HCT116 (cell line): Measurements from ENCODE around the gene MLPH. TPM values are rescaled to one million over a fixed set of nuclear protein-coding genes. Genes with fewer than 3 reads are reported as not detected.

ENCODE experiments used
- ATAC-seq: fragments of 200-7000 bp; cut with Tn5 transposase; 2 replicates; pipeline ENCODE4 v1.9.1; 2020; ENCODE audit warnings: mild to moderate bottlenecking, moderate library complexity
- BruUV-seq: library from RNA; stranded (reverse); fragments of 400-500 nt; replicated peaks from 2 replicates; lab custom pipeline; 2021; lab: Mats Ljungman, UMichigan
- CTCF ChIA-PET: fragments of 300-600 bp; sonication (Branson Sonifier 250); formaldehyde crosslinking; loops from one replicate; lab custom pipeline; 2021; ENCODE audit warnings: antibody characterized with exemption; lab: Charles Lee
- POLR2A ChIA-PET: fragments of 300-600, 350-600 bp; sonication (Branson Sonifier 250); formaldehyde crosslinking; loops from one replicate; lab custom pipeline; 2021; ENCODE audit warnings: antibody characterized with exemption; lab: Charles Lee
- RAD21 ChIA-PET, 2 experiments: fragments of 300-600 bp; sonication (Branson Sonifier 250); formaldehyde crosslinking; loops; one replicate each; lab custom pipeline; 2023; ENCODE audit warnings: low total read pairs in 2 of 2; ENCODE audit not compliant: uncharacterized antibody in 2 of 2, unreplicated experiment in 2 of 2, low non-redundant PET in 1 of 2; lab: Charles Lee
- DNase-seq: peaks from one replicate; pipeline ENCODE4 v3.0.0-alpha.2; 2010; ENCODE audit warnings: low read depth, low spot score
- H2AFZ ChIP-seq: fragments of 200-600 bp; shearing (Covaris generic), sonication (generic); 2 replicates; pipeline ENCODE4 v1.6.1; 2017; ENCODE audit warnings: low read depth, mixed run types, mixed read lengths, antibody characterized with exemption, low read length; ENCODE audit not compliant: poor library complexity, severe bottlenecking
- H3K27ac ChIP-seq: 2 replicates; pipeline ENCODE4 v1.5.1; 2012; ENCODE audit warnings: low read depth, low read length
- H3K27me3 ChIP-seq: fragments of 200-600 bp; sonication (generic); 2 replicates; pipeline ENCODE4 v1.6.1; 2016; ENCODE audit warnings: mixed run types, low read length, mixed read lengths; ENCODE audit not compliant: insufficient read depth
- H3K36me3 ChIP-seq, 2 experiments: fragments of 200-500 bp in 1 of 2; fragments of 200-600 bp in 1 of 2; sonication (Bioruptor generic) in 1 of 2; sonication (generic) in 1 of 2; 2 replicates each; pipeline versions ENCODE4 v1.5.1 to v1.6.1; 2014 to 2016; ENCODE audit warnings: low read length in 2 of 2, inconsistent platforms in 1 of 2, mixed read lengths in 1 of 2, mixed run types in 1 of 2; ENCODE audit not compliant: insufficient read depth in 2 of 2, control insufficient read depth in 1 of 2
- H3K4me1 ChIP-seq, 2 experiments: fragments of 200-600 bp in 1 of 2; sonication (generic) in 1 of 2; 2 replicates each; pipeline versions ENCODE4 v1.5.1 to v1.6.1; 2012 to 2017; ENCODE audit warnings: low read length in 2 of 2, inconsistent platforms in 1 of 2, mild to moderate bottlenecking in 1 of 2, mixed read lengths in 1 of 2, mixed run types in 1 of 2, moderate library complexity in 1 of 2; ENCODE audit not compliant: insufficient read depth in 2 of 2, control insufficient read depth in 1 of 2
- H3K4me2 ChIP-seq: fragments of 200-600 bp; sonication (generic); 2 replicates; pipeline ENCODE4 v1.6.1; 2017; ENCODE audit warnings: mixed run types, low read length, mixed read lengths
- H3K4me3 ChIP-seq, 2 experiments: fragments of 200-600 bp in 1 of 2; sonication (generic) in 1 of 2; replicated peaks in 1 of 2; 2 replicates each; pipeline ENCODE4 v1.5.1; 2011 to 2016; ENCODE audit warnings: low read length in 2 of 2, control low read depth in 1 of 2, low read depth in 1 of 2, mild to moderate bottlenecking in 1 of 2, mixed read lengths in 1 of 2, mixed run types in 1 of 2
- H3K79me2 ChIP-seq: fragments of 200-600 bp; sonication (generic); 2 replicates; pipeline ENCODE4 v1.6.1; 2017; ENCODE audit warnings: mild to moderate bottlenecking, mixed run types, low read length, moderate library complexity, mixed read lengths; ENCODE audit not compliant: insufficient read depth
- H3K9ac ChIP-seq: fragments of 200-600 bp; sonication (generic); 2 replicates; pipeline ENCODE4 v1.6.1; 2016; ENCODE audit warnings: low read length, mixed read lengths
- H3K9me2 ChIP-seq: fragments of 200-600 bp; sonication (generic), shearing (Covaris generic); 2 replicates; pipeline ENCODE4 v1.6.1; 2017; ENCODE audit warnings: mixed run types, mild to moderate bottlenecking, moderate library complexity; ENCODE audit not compliant: insufficient read depth
- H3K9me3 ChIP-seq, 2 experiments: fragments of 200-500 bp in 1 of 2; fragments of 200-600 bp in 1 of 2; sonication (Bioruptor generic) in 1 of 2; sonication (generic) in 1 of 2; 2 replicates each; pipeline ENCODE4 v1.6.1; 2014 to 2017; ENCODE audit warnings: low read length in 2 of 2, mixed read lengths in 2 of 2, inconsistent platforms in 1 of 2, low read depth in 1 of 2, mild to moderate bottlenecking in 1 of 2, mixed run types in 1 of 2, moderate library complexity in 1 of 2; ENCODE audit not compliant: control insufficient read depth in 1 of 2, insufficient read depth in 1 of 2
- H4K20me1 ChIP-seq: fragments of 200-600 bp; sonication (generic), shearing (Covaris generic); 2 replicates; pipeline ENCODE4 v1.6.1; 2017; ENCODE audit warnings: mixed run types, mild to moderate bottlenecking, moderate library complexity; ENCODE audit not compliant: insufficient read depth
- CBX3 ChIP-seq: IDR thresholded peaks from 2 replicates; pipeline ENCODE4 v1.6.1; 2012; ENCODE audit warnings: low read depth
- EGR1 ChIP-seq: IDR thresholded peaks from 2 replicates; pipeline ENCODE4 v1.6.1; 2012; ENCODE audit warnings: low read depth
- ELF1 ChIP-seq: IDR thresholded peaks from 2 replicates; pipeline ENCODE4 v1.6.1; 2012; ENCODE audit warnings: low read depth, borderline replicate concordance
- EZH2phosphoT487 ChIP-seq: fragments of 200-600 bp; IDR thresholded peaks from 2 replicates; pipeline ENCODE4 v1.6.1; 2018; ENCODE audit warnings: antibody characterized with exemption, borderline replicate concordance
- JUND ChIP-seq: IDR thresholded peaks from 2 replicates; pipeline ENCODE4 v1.6.1; 2012
- POLR2A ChIP-seq: IDR thresholded peaks from 2 replicates; pipeline ENCODE4 v1.7.0; 2011; ENCODE audit warnings: borderline replicate concordance; ENCODE audit not compliant: insufficient read depth, insufficient read length; ENCODE audit errors: extremely low read depth
- RAD21 ChIP-seq: IDR thresholded peaks from 2 replicates; pipeline ENCODE4 v1.6.1; 2012; ENCODE audit warnings: low read depth, mild to moderate bottlenecking
- SP1 ChIP-seq: IDR thresholded peaks from 2 replicates; pipeline ENCODE4 v1.6.1; 2012; ENCODE audit warnings: low read depth
- TCF7L2 ChIP-seq: IDR thresholded peaks from 2 replicates; pipeline ENCODE4 v1.7.0; 2011; ENCODE audit warnings: borderline replicate concordance, inconsistent platforms; ENCODE audit not compliant: insufficient read depth, insufficient read length; ENCODE audit errors: extremely low read depth
- YY1 ChIP-seq: IDR thresholded peaks from 2 replicates; pipeline ENCODE4 v1.6.1; 2011; ENCODE audit warnings: low read length, low read depth, moderate library complexity, mild to moderate bottlenecking; ENCODE audit not compliant: insufficient replicate concordance; ENCODE audit errors: extremely low read depth
- ZNF274 ChIP-seq: fragments of 200-500 bp; sonication (Bioruptor generic); IDR thresholded peaks from 2 replicates; pipeline ENCODE4 v1.6.1; 2014; ENCODE audit warnings: mild to moderate bottlenecking, low read depth, low read length, inconsistent platforms
- intact Hi-C: fragments of 100-400 bp; cut with micrococcal nuclease; formaldehyde crosslinking; loops from 2 replicates; pipeline ENCODE4 v1.10.0; 2022
- total RNA-seq: library from RNA; stranded (reverse); gene quantifications from one replicate; pipeline ENCODE4 v1.2.1, GENCODE V29; 2021; ENCODE audit not compliant: unreplicated experiment
- TF ChIP-seq, protein P1 (sequence below), 3 experiments: fragments of 200-600 bp in 1 of 3; sonication (generic) in 1 of 3; IDR thresholded peaks in 2 of 3; conservative IDR thresholded peaks in 1 of 3; 2 replicates each; pipeline ENCODE4 v1.5.1; 2012 to 2017; ENCODE audit warnings: low read depth in 2 of 3, low read length in 2 of 3, antibody characterized with exemption in 1 of 3, borderline replicate concordance in 1 of 3, control low read depth in 1 of 3, mild to moderate bottlenecking in 1 of 3, mixed read lengths in 1 of 3, mixed run types in 1 of 3, moderate library complexity in 1 of 3; ENCODE audit not compliant: insufficient read depth in 1 of 3
- TF ChIP-seq, protein P2 (sequence below): IDR thresholded peaks from 2 replicates; pipeline ENCODE4 v1.6.1; 2012
- TF ChIP-seq, protein P3 (sequence below): IDR thresholded peaks from 2 replicates; pipeline ENCODE4 v1.6.1; 2012
- TF ChIP-seq, protein P4 (sequence below): IDR thresholded peaks from 2 replicates; pipeline ENCODE4 v1.6.1; 2012; ENCODE audit warnings: low read depth

MLPH gene
- total RNA-seq, 1 experiment from 2014 or later, result 81.4 TPM

DNA sequence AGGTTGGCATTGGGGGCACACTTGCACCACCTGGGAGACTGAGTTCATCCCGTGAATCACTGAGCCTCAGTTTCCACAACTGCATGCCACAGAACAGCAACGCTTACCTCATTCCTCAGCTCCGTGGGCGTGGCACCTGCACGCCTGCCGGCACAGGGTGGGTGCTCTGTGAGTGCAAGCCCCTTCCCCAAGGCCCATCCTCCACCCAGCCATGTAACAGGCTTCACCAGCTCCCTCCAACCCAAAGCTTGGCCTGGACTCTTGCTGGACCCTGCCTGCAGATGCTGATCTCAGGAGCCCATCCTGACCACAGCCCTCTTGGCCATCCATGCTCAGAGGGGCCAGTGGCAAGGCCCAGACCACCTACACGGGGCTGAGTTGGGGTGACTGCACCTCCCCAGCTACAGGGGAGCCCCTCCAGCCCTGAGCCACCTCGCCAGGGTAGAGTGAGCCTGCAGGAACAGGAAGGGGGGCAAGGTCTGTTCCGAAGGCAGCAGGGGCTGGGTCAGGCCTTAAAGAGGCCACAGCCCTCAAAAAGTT is 81.1 kb downstream of the MLPH start:
- TF ChIP-seq SP1 (no peak), JUND (no peak), EZH2phosphoT487 (no peak)
- no TSS peak for BruUV-seq
- no peak overlapping the region for H3K4me3 ChIP-seq
- H4K20me1 ChIP-seq, result no peaks in the 10 kb centered on the region
- ATAC-seq (no peak), DNase-seq (no peak)
- no peaks in the 10 kb centered on the region for H3K79me2 ChIP-seq
- H3K36me3 ChIP-seq, result no peaks in the 10 kb centered on the region
- RAD21 ChIA-PET, result no interaction called here
- H3K4me2 ChIP-seq, result no peak overlapping the region
- H3K9me2 ChIP-seq, result no peaks in the 10 kb centered on the region
- H3K27ac ChIP-seq, result no peak overlapping the region
- peaks cover 0 to 10% of the 10 kb centered on the region in 2 experiments; a peak in 2 of 4 replicates for H3K4me1 ChIP-seq
- H3K27me3 ChIP-seq, result no peaks in the 10 kb centered on the region
- no peak overlapping the region for H3K9ac ChIP-seq
- POLR2A ChIA-PET, result no interaction called here
- intact Hi-C loops, result no loop called here
- H3K9me3 ChIP-seq, result 0 out of 4 replicates have a peak, but pooled peaks cover 0 to 3% of the 10 kb centered on the region in 2 experiments
- CTCF ChIA-PET, result no interaction called here
- H2AFZ ChIP-seq, result no peak overlapping the region

DNA sequence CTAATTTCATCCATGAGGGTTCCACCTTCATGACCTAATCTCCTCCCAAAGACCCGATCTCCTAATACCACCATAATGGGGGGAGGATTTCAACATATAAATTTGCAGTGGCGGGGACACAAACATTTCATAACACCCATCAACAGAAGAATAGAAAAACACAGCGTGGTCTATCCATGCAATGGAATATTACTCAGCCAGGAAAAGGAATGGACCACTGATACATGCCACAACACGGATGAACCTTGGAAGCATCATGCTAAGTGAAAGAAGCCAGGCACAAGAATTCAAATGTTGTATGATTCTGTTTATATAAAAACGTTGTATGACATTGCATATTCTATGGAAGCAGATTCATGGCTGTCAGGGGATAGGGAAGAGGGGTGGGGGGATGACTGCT is 82.0 kb downstream of the MLPH start:
- POLR2A ChIA-PET, result no interaction called here
- TF ChIP-seq, protein P1, sequence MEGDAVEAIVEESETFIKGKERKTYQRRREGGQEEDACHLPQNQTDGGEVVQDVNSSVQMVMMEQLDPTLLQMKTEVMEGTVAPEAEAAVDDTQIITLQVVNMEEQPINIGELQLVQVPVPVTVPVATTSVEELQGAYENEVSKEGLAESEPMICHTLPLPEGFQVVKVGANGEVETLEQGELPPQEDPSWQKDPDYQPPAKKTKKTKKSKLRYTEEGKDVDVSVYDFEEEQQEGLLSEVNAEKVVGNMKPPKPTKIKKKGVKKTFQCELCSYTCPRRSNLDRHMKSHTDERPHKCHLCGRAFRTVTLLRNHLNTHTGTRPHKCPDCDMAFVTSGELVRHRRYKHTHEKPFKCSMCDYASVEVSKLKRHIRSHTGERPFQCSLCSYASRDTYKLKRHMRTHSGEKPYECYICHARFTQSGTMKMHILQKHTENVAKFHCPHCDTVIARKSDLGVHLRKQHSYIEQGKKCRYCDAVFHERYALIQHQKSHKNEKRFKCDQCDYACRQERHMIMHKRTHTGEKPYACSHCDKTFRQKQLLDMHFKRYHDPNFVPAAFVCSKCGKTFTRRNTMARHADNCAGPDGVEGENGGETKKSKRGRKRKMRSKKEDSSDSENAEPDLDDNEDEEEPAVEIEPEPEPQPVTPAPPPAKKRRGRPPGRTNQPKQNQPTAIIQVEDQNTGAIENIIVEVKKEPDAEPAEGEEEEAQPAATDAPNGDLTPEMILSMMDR (IDR thresholded peaks at IDR 0.05 in 2 of 3, conservative IDR thresholded peaks at IDR 0.05 in 1 of 3; ENCODE audit: borderline replicate concordance in 1 of 3, insufficient read depth in 1 of 3, low read depth in 2 of 3, low read length in 2 of 3), result no peak
- TF ChIP-seq POLR2A (no peak), YY1 (no peak), ELF1 (no peak), SP1 (no peak), EGR1 (no peak), RAD21 (no peak), ZNF274 (no peak), CBX3 (no peak), EZH2phosphoT487 (no peak), TCF7L2 (no peak)
- TF ChIP-seq, protein P2, sequence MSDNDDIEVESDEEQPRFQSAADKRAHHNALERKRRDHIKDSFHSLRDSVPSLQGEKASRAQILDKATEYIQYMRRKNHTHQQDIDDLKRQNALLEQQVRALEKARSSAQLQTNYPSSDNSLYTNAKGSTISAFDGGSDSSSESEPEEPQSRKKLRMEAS, result no peak
- TF ChIP-seq, protein P3, sequence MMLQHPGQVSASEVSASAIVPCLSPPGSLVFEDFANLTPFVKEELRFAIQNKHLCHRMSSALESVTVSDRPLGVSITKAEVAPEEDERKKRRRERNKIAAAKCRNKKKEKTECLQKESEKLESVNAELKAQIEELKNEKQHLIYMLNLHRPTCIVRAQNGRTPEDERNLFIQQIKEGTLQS, result no peak
- TF ChIP-seq, protein P4, sequence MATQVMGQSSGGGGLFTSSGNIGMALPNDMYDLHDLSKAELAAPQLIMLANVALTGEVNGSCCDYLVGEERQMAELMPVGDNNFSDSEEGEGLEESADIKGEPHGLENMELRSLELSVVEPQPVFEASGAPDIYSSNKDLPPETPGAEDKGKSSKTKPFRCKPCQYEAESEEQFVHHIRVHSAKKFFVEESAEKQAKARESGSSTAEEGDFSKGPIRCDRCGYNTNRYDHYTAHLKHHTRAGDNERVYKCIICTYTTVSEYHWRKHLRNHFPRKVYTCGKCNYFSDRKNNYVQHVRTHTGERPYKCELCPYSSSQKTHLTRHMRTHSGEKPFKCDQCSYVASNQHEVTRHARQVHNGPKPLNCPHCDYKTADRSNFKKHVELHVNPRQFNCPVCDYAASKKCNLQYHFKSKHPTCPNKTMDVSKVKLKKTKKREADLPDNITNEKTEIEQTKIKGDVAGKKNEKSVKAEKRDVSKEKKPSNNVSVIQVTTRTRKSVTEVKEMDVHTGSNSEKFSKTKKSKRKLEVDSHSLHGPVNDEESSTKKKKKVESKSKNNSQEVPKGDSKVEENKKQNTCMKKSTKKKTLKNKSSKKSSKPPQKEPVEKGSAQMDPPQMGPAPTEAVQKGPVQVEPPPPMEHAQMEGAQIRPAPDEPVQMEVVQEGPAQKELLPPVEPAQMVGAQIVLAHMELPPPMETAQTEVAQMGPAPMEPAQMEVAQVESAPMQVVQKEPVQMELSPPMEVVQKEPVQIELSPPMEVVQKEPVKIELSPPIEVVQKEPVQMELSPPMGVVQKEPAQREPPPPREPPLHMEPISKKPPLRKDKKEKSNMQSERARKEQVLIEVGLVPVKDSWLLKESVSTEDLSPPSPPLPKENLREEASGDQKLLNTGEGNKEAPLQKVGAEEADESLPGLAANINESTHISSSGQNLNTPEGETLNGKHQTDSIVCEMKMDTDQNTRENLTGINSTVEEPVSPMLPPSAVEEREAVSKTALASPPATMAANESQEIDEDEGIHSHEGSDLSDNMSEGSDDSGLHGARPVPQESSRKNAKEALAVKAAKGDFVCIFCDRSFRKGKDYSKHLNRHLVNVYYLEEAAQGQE, result no peak

More for the DNA sequence above, 82.0 kb downstream of the MLPH start:
- Histone ChIP-seq H3K27me3 (no peaks in the 10 kb centered on the region), H3K4me1 (peaks cover 0 to 10% of the 10 kb centered on the region in 2 experiments; a peak in 2 of 4 replicates), H3K79me2 (no peaks in the 10 kb centered on the region), H3K36me3 (no peaks in the 10 kb centered on the region), H3K27ac (no peak overlapping the region), H3K9me3 (0 out of 4 replicates have a peak, but pooled peaks cover 0 to 3% of the 10 kb centered on the region in 2 experiments), H3K4me2 (no peak overlapping the region), H4K20me1 (no peaks in the 10 kb centered on the region), H3K9me2 (no peaks in the 10 kb centered on the region), H3K9ac (no peak overlapping the region), H2AFZ (no peak overlapping the region), H3K4me3 (no peak overlapping the region)
- DNase-seq, result no peak
- no peak for ATAC-seq
- ChIA-PET RAD21 (no interaction called here), CTCF (no interaction called here)
- no TSS peak for BruUV-seq
- intact Hi-C loops, result no loop called here
